ENCODE results near the gene TMEM200B.
"Not testable (repeated sequence)": the region's sequence is repeated elsewhere in the genome, so short reads cannot be mapped to it uniquely, and the experiment has no call there.

TMEM200B gene

DNA sequence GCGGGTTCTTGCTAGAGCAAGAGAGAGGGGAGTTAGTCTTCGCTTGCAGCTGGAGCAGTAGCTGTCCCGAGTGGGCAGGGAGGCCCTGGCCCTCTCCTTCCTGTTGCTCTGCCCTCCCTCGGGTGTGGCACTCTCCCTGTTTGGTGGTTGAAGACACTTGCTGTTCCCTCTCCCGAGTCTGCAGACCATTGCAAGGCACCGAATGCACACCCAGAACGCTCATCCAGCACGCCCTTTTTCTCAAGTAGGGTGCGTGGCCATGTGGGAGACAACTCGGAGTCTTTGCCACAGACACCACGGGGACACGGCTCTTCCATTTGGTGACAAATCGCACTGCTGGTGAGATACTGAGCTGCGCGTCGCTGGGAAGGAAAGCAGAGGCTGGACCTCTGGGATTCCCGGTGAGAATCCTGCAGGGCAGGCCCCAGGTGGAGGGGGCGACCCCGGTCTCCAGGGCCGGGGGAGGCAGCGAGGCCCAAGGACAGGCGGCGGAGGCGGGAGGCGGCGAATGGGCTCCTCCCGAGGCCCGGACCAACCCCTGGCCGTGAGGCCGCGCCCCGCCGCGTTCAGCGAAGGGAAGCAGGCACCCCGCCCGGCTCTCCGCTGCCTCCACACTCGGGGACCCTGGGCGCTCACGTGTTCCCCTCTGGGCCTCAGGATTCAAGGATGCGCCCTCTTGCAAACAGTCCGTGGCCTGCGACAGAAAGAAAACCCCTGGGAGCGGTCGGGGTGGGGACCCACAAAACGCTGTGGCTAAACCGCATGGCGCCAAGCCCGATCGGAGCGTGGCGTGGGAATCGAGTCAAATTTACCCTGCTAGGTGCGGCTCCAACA is 10.4 kb upstream of the TMEM200B start:
- DNase-seq, result no peak

DNA sequence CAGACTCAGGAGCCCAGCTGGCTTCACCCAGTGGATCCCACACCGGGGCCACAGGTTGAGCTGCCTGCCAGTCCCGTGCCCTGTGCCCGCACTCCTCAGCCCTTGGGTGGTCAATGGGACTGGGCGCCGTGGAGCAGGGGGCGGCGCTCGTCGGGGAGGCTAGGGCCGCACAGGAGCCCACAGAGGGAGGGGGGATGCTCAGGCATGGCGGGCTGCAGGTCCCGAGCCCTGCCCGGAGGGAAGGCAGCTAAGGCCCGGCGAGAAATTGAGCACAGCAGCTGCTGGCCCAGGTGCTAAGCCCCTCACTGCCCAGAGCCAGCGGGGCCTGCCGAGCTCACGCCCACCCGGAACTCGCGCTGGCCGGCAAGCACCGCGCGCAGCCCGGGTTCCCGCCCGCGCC is 7.4 kb upstream of the TMEM200B start:
- DNase-seq, result not testable (repeated sequence)

DNA sequence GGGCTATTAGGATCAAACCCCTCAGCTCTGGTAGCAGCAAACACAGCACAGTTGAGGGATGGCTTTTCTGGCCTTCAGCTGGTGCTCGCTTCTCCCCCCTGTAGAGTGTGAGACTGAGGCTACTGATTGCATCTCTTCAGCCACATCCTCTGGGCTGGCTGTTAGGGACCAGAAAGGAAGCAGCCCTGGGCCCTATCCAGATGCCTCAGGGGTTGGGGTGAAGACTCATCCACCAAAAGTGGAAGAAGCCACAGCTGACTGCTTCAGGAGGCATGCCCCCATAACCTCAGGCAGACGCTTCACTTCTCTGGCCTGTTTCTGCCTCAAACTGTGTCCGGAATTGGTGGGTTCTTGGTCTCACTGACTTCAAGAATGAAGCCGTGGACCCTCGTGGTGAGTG is 6.2 kb upstream of the TMEM200B start:
- DNase-seq, result no peak

DNA sequence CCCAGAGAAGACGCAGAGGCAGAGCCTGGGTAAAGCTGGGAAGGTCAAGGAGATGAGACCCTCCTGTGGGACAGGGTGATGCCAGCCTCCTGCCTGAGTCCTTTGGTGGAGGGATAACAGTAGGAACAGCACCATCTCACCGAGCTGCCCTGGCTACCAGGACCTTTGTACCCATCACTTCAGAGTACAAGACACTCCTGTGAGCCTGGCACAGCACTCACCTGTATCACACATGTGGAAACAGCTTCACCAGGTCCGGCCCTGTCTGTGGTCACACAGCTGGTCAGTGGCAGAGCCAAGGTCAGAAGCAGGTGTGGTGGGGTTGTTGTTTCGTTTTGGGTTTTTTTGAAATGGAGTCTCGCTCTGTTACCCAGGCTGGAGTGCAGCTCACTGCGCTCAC is 5.0 kb upstream of the TMEM200B start:
- no peak for DNase-seq

DNA sequence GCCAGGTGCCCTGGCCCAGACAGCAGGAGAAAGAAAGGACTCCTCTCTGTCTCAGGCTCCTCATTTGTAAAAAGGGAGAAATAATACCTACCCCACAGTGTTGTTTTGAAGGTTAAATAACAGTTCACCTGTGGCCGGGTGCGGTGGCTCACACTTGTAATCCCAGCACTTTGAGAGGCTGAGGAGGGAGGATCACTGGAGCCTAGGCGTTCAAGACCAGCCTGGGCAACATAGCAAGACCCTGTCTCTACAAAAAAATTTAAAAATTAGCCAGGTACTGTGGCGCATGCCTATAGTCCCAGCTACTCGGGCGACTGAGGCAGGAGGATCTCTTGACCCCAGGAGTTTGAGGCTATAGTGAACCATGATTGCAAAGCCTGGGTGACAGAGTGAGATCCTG is 2.5 kb upstream of the TMEM200B start:
- no peak for DNase-seq

DNA sequence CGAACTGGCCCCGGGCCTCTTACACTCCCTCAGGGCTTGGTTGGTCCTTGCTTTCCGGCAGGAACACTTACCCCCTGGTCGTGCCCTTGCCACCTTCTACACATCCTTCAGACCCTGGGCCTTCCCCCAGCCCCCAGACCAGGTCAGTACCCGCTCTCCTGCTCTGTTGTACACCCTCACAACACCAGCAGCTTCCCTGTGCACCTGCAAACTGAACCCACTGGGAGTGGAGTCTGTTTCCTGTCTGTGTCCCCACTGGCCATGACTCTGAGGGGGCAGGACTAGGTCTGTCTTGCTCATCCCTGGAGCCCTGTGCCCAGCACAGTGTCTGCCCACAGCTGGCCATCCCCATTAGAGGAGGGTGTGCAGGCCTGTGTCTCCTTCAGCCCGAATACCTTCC is 2.1 kb upstream of the TMEM200B start:
- DNase-seq, result no peak

DNA sequence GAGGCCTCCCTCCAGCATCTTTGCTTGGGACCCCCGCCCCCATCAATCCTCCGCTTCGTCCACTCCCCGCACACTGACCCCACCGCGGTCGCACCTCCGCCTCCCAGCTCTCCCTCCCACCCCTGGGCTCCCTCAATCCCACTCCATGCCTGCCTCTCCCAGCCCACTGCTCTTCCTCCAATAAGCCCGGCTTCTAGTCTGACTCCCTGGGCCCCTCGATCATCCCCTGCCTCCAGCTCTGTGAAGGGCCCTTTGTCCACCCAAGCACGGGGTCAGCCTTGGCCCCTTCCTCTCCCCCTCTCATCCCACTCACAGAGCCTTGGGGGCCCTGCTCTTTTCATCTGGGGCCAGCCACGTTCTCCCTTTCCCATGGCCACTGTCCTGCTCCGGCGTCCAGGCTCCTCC is 1.5 kb upstream of the TMEM200B start:
- DNase-seq, result no peak

DNA sequence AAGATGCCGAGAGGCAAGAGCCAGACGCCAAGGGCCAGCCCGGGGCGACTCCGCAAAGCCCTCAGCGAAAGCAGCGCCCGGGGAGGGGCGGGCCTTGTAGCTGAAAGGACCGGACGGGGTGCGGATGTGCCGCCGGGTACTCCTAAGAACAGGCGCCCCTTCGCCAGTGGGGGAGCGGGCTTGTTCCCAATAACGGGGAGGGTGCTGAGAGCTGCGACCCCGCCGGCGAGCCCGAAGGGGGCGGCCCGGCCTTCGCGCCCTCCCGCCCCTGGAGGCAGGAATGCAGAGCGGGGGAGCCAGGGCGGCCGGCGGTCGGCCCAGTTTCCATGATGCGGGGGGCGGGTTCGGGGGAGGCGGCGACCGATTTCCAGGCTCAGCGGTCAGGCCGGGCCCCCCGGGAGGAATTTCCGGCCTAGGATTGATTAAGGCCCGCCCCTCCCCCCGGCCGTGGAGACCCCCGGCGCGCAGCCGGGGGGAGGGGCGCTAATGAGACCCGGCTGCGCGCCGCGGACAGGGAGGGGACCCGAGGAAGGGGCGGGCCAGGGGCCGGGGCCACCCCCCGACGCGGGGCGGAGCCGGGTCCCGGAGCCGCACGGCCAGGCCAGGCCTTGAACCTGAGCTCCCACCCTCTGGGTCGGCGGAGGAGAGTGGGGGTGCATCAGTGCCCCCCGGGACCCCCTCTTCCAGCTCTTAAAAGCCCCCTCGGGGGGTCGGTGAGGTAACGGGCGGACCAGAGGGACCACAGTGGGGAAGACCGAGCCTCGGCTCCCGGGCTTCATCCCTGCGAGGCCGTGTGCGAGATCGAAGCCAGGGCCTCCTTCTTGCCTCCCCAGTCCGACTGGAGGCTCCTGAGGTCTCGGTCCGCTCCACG is 898 bp upstream of the TMEM200B start:
- no peak for DNase-seq

DNA sequence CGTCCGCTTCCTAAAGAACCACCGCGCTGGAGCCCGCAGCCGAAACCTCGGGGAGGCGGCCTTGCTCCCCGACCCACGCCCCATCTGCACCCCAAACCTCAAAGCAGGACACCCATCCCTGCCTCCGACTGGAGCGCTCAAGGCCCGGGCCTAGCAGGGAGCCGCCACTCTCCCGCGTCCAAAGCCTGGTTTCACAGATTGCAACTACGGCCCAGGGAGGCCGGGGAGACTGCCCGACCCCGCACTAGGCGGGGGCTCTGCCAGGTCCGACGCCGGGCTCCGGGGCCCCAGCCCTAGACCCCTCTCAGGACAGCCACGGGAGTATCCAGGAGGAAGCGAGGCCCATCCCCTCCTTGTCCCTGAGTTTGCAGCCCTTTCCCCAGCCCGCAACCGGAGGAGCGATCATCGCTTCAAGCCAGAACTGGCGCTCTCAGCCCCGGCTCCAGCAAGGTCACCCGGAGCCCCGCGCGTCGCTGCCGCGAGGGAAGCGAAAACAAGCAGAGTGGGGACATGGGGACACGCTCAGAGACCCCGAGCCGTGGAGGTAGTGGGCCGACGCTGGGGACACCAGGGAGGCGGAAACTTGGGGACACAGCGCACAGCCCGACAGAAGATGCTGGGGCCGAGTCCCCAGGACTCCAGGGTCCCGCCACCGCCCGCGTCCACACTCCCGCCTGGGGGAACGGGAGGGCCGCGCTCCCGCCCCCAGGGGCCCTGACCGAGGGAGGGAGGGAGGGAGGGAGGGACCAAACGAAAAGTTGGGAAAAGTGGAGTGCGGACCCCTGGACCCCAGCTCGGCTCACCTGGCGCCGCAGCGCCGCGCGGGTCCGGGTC is 433 bp downstream of the TMEM200B start:
- no peak for DNase-seq

DNA sequence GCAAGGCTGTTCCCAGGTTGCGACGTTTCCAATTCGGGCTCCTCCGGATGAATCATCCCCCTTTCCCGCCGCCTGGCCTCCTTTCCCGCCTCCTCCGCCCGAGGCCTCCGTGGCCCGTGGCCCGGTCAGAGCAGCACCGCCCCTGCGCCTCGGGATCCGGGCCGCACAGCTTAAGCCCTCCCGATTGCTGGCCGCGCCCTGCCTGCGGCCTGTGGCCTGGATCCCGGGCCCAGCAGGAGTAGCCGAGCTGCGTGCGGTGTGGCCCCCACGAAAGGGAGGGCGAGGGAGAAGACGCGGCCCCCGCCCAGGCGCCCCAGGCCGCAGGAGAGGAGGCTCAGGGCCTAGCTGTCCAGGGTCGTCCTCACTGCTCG is 1.0 kb downstream of the TMEM200B start:
- no peak for DNase-seq

DNA sequence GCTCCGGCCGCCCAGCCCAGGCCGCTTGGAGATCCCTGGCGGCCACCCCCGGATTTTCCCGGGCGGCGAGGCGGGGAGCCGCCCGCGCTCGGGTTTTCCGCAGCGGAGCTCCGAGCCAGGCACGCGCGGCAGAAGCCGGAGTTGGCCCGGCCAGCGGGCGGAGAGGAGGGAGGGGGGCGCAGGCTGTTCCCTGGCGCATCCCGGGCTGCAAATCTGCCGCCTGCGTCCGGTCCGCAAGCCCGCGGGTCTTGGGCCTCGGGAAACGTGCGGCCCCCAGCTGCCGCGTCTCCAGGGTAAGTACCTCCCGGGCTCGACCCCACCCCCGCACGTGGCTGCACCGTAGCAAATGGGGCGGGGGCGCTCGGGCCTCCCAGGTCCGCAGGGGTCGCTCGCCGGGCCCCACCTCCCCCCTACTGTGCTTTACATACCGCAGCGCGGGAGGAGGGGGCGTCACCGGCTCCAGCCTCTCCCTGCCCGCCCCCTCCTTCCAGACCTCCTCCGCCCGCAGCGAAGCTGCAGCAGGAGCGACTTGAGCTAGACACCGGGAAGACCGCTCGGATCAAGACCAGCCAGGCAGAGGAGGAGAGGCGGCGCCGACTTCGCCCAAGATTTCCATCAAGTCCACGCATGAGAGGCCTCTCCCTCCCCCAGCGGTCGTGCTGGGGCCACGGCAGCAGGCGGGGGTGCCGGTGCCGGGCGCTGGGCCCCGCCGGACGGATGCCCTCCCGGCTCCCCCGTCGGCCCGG is 1.6 kb downstream of the TMEM200B start:
- DNase-seq, result no peak

DNA sequence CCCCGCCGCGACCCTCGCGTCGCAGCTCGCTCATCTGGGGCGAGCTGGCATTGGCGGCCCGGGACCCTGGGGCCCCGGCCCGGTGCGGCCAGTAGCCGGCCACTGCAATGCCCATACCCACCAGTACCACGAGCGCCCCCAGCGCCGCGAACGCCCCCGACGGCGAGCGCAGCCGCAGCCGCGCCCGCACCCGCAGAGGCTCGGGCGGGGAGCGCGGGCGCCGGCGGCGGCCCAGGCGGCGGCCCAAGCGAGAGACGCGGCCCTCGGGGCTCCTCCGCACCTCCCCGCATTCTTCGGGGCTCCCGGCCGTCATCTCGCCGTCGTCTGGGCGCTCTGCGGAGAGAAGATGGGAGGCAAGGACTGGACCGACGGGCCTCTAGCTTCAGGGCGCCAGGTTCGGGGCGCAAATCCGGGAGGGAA is 2.2 kb downstream of the TMEM200B start:
- DNase-seq, result no peak

DNA sequence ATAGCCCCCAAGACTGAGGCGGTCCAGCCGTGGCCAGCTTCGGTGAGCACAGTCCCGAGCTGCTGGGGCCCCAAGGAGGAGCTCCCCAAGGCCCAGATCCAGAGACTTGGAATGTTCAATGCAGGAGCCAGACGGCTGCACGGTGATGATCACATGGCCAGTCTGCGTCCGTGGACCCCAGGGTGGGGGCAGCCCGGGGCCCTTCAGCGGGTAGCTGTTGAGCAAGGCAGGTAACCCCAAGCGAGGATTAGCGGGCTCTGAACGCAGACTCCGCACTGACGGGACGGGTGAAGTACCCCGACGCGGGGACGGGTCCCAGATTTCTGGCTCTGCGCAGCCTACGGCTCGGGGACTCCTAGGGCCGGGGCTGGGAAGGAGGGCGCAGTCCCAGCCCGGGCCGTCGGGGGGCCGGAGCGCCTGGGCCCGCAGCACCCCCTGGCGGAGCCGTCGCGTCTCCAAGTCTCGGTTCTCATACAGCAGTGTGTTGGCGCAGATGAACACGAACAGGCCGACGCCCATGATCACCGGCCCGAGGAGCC is 2.7 kb downstream of the TMEM200B start:
- no peak for DNase-seq

DNA sequence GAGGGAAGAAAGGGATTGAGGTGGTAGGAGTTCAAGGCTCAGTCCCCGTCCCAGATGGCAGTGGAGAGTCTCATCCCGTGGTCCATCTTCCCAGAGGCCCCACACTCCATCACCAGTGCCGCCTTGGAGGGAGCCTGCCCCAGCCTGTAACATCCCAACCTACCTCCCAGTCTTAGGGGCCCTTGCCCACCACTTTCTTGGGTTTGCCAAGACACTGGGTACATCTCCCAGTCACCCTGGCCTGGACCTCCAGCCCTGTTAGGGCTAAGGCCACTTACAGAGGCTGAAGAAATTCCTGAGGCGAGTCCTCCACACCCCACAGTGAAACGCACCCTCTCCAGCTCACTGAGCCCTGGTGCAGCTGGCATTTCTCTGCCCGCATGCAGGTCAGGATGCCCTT is 3.3 kb downstream of the TMEM200B start:
- DNase-seq, result no peak

DNA sequence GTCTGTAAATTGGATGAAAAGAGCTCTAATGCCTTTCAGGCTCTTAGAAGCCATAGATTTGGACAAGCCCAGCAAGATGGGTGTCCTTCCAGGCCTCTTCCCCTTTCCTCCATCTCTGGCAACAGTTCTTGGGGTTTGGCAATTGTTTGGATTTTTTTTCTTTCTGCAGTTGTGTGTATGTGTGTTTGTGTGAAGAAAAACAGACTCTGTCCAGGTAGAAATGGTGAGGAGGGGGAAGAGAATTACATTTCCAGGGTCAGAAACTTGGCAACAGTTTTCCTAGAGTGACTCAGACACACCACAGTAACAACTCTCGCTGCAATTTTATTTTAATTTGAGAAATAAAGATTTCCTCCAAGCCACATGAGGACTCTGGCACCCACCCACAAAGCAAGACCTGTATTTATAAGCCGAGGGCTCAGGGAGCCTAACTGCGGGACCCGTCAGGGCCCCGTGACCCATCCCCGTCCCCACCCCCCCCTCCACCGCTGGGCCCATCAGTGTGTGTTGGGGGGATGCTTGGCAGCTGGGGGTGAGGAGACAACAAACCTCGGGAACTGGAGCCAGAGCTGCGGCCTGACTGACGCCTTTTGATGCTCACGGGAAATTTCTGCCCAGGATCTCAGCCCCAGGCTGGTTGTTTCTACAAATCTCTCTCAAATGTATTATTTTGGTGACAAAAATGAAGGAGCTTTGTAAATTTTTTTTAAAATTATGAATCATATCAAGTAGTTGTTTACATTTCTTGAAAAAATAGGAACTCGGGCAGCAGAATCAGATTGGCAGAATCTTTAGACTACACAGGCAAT is 4.4 kb downstream of the TMEM200B start:
- DNase-seq, result no peak

DNA sequence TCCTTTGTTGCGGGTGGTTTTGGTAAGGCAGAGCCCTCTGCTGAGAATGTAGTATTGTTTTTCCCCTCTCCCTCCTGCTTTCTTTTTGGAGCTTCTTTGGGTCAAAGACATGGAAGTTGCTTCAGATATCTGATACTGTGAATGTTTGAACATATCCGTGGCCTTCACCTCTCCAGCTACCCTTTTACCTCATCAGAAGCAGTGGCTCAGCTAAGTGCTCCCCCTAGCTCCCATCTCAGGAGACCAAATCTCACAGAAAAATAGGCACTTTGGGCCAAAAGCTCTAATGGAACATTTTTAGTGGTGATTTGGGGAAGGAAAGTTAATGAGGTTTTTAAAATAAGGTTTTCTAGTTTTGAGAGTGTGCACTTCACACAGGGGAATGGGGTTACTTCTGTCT is 6.3 kb downstream of the TMEM200B start:
- DNase-seq, result no peak

DNA sequence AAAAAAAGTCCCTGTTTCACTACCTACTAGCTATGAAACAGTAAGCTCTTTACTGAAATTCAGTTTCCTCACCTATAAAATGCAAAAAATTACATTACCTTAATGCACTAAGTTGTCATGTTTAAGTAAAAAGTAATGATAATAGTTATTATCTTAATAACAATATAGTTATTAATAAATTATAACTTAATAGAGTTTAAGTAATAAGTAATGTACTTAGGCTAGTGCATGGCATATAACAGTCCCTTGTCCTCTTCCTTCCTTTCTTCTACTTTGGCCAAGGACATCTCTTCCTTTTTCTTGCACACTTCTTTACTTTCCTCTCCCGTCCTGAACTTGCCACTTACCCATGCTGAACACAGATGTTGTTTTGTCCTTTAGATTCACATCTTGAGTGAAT is 9.0 kb downstream of the TMEM200B start:
- DNase-seq, result no peak

DNA sequence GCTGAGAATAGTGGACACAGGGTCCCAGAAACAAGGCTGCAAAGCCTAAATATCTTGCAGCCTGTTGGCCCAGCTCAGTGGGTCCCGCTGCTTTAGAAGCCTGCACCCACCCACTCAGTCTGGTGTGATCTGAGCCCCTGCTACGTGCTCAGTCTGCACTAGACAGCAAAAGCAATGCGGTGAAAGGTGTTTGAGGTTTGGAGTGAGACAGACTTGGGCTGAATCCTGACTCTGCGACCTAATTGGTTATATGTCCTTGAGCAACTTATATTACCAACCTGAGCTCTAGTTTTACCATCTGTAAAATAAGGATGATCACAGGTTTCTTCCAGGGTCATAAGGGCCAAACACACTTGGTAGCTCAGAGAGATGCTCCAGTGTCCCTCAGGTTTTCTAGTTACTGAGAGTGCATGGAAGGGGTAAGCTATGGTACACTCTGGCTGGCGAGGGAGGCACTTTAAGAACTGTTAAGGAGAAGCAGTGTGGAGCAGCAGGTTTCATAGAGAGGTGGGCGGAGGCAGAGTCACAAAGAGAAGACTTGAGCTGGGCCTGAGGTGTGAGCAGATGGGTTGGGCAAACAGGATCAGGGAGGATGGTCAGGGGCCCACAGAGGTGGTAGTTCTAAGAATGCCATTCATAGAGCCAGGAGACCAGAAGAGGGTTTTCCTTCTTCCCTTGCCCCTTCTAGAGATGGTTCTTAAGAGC is 10.1 kb downstream of the TMEM200B start:
- DNase-seq, result no peak

DNA sequence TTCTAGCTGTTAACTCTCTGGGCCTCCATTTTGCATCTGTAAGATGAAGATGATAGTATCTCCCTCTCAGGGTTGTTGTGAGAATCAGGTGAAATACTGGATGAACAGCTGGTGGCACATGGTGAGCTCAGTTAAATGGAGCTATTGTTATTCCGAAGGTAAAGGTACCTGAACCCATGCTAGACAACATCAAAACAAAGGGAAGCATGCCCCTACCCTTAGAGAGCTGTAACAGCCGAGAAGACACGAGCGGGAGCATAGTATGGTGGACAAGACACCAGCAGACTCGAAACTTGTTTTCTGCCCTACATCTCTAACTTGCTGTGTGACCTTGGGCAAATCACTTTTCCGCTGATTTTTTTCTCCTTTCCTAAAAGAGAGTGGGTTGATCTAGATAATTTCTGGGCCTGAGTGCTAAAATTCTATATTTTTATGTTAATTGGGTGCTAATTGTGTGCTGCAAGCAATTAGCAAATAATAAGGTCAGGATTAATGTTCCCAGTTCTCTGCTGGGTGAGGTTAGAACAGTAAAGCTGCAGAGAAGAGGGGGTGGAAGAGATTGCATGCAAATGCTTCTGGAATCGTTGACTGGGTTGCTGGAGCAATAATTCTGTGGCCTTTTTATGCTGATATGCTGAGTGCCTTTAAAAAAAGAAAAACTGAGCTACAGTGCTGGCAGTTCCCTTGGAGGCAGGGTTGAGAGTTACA is 10.8 kb downstream of the TMEM200B start:
- no peak for DNase-seq

DNA sequence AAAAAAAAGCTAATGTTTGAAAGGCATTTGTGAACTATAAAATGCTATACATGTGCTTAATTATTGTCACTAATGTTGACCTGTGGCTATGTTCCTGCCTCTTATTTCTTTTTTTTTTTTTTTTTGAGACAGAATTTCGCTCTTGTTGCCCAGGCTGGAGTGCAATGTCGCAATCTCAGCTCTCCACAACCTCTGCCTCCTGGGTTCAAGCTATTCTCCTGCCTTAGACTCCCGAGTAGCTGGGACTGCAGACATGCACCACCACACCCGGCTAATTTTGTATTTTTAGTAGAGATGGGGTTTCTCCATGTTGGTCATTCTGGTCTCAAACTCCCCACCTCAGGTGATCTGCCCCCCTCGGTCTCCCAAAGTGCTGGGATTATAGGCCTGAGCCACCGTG is 15.7 kb downstream of the TMEM200B start:
- not testable (repeated sequence) for DNase-seq
